ENCODE measurements around the gene UGT1A6. TPM values are rescaled to one million over a fixed set of nuclear protein-coding genes. Genes with fewer than 3 reads are reported as not detected.
A peak's percentile ranks its signal among the peaks of the same experiment; 100 is the strongest.

The UGT1A6 gene
- total RNA-seq, 1 experiment from 2014 or later = 2.2 TPM

GRCh38 chr2:233702238-233702637 is 9.5 kb downstream of the UGT1A6 start:
- ChIA-PET POLR2A (ENCODE audit: unreplicated experiment) (no interaction called here), CTCF (interaction anchor here (0.7 kb wide), 1 partner anchor 259 kb away, joined by 3 read pairs; no protein-coding TSS in a partner anchor)
- no TSS peak for BruUV-seq (replicated peaks)
- H3K4me2 ChIP-seq (ENCODE audit: low read length) = no peak overlapping the region
- peaks cover 26% of the 10 kb centered on the region for H3K4me1 ChIP-seq (ENCODE audit: insufficient read depth, low read length)
- H3K4me3 ChIP-seq (ENCODE audit: low read length) = no peak overlapping the region
- H3K27ac ChIP-seq (ENCODE audit: low read length) = no peak overlapping the region
- ATAC-seq = no peak
- no peaks in the 10 kb centered on the region for H3K79me2 ChIP-seq (ENCODE audit: low read length)
- TF ChIP-seq EZH2phosphoT487 (IDR thresholded peaks at IDR 0.05; ENCODE audit: borderline replicate concordance, low read length) (no peak), CTCF (conservative IDR thresholded peaks at IDR 0.05; ENCODE audit: low read depth, low read length) (no peak), EZH2 (IDR thresholded peaks at IDR 0.05; ENCODE audit: low read length, unreplicated experiment) (no peak)
- H4K20me1 ChIP-seq (ENCODE audit: low read length) = no peaks in the 10 kb centered on the region
- no peaks in the 10 kb centered on the region for H3K9me3 ChIP-seq (ENCODE audit: low read length)
- peaks cover 4% of the 10 kb centered on the region for H3F3A ChIP-seq (ENCODE audit: low read length, unreplicated experiment)
- H2AFZ ChIP-seq (ENCODE audit: low read length) = no peak overlapping the region
- H3K9ac ChIP-seq (ENCODE audit: low read length) = no peak overlapping the region
- DNase-seq = no peak
- intact Hi-C loops (cut with micrococcal nuclease) = no loop called here
- H3K9me2 ChIP-seq (replicated peaks; ENCODE audit: low read length) = no peaks in the 10 kb centered on the region
- no peaks in the 10 kb centered on the region for H3K27me3 ChIP-seq (ENCODE audit: low read length)
- no peaks in the 10 kb centered on the region for H3K36me3 ChIP-seq (ENCODE audit: low read depth, low read length)

- BruUV-seq (replicated peaks) = no TSS peak
- intact Hi-C loops (cut with micrococcal nuclease) = loop anchor here (2.0 to 5.0 kb wide), 4 partner anchors 15 to 154 kb away; partner anchors contain the start of genes HJURP and USP40
- Histone ChIP-seq H3K27me3 (ENCODE audit: low read length) (no peaks in the 10 kb centered on the region), H3K9ac (ENCODE audit: low read length) (no peak overlapping the region; the same call in 1 of the 2 replicates), H3K27ac (ENCODE audit: low read length) (peak overlapping the region; percentile 91), H3K9me3 (ENCODE audit: low read length) (no peaks in the 10 kb centered on the region), H3K79me2 (ENCODE audit: low read length) (no peaks in the 10 kb centered on the region), H3K9me2 (replicated peaks; ENCODE audit: low read length) (no peaks in the 10 kb centered on the region), H2AFZ (ENCODE audit: low read length) (no peak overlapping the region), H3K36me3 (ENCODE audit: low read depth, low read length) (no peaks in the 10 kb centered on the region), H3K4me3 (ENCODE audit: low read length) (no peak overlapping the region), H3K4me2 (ENCODE audit: low read length) (no peak overlapping the region), H3F3A (ENCODE audit: low read length, unreplicated experiment) (peaks cover 6% of the 10 kb centered on the region), H3K4me1 (ENCODE audit: insufficient read depth, low read length) (peaks cover 43% of the 10 kb centered on the region), H4K20me1 (ENCODE audit: low read length) (no peaks in the 10 kb centered on the region)
- ATAC-seq = no peak
- TF ChIP-seq EZH2phosphoT487 (IDR thresholded peaks at IDR 0.05; ENCODE audit: borderline replicate concordance, low read length) (no peak), CTCF (conservative IDR thresholded peaks at IDR 0.05; ENCODE audit: low read depth, low read length) (no peak), EZH2 (IDR thresholded peaks at IDR 0.05; ENCODE audit: low read length, unreplicated experiment) (no peak)
- ChIA-PET POLR2A (ENCODE audit: unreplicated experiment) (interaction anchor here (0.6 kb wide), 1 partner anchor 16 kb away, joined by 9 read pairs; no protein-coding TSS in a partner anchor), CTCF (no interaction called here)
- DNase-seq = peak; percentile 45
These were observed 13.3 kb downstream of the UGT1A6 start for GRCh38 chr2:233705911-233706506.

- Histone ChIP-seq H2AFZ (ENCODE audit: low read length) (no peak overlapping the region), H3K4me2 (ENCODE audit: low read length) (peak overlapping the region; percentile 15; the same call in 1 of the 2 replicates), H3K79me2 (ENCODE audit: low read length) (no peaks in the 10 kb centered on the region), H3K9ac (ENCODE audit: low read length) (no peak overlapping the region; the same call in 1 of the 2 replicates), H3F3A (ENCODE audit: low read length, unreplicated experiment) (peaks cover 6% of the 10 kb centered on the region), H3K27ac (ENCODE audit: low read length) (peak overlapping the region; percentile 91), H3K27me3 (ENCODE audit: low read length) (no peaks in the 10 kb centered on the region), H4K20me1 (ENCODE audit: low read length) (no peaks in the 10 kb centered on the region), H3K4me3 (ENCODE audit: low read length) (no peak overlapping the region), H3K4me1 (ENCODE audit: insufficient read depth, low read length) (peaks cover 47% of the 10 kb centered on the region), H3K9me3 (ENCODE audit: low read length) (no peaks in the 10 kb centered on the region), H3K36me3 (ENCODE audit: low read depth, low read length) (no peaks in the 10 kb centered on the region), H3K9me2 (replicated peaks; ENCODE audit: low read length) (no peaks in the 10 kb centered on the region)
- ATAC-seq (peak; percentile 76), DNase-seq (peak; percentile 74)
- intact Hi-C loops (cut with micrococcal nuclease) = loop anchor here (2.0 to 5.0 kb wide), 4 partner anchors 16 to 154 kb away; partner anchors contain the start of genes HJURP and USP40
- CTCF ChIA-PET = interaction anchor here (0.6 kb wide), 1 partner anchor 655 kb away, joined by 3 read pairs; no protein-coding TSS in a partner anchor
- TF ChIP-seq EZH2phosphoT487 (IDR thresholded peaks at IDR 0.05; ENCODE audit: borderline replicate concordance, low read length) (no peak), EZH2 (IDR thresholded peaks at IDR 0.05; ENCODE audit: low read length, unreplicated experiment) (no peak), CTCF (conservative IDR thresholded peaks at IDR 0.05; ENCODE audit: low read depth, low read length) (no peak)
- POLR2A ChIA-PET (ENCODE audit: unreplicated experiment) = no interaction called here
- BruUV-seq (replicated peaks) = no TSS peak
These were observed 14.0 kb downstream of the UGT1A6 start for GRCh38 chr2:233706720-233707119.

Measured in PC-3 (cell line).